HG03135 (cell line): Measurements from ENCODE around the gene TMEM273.

Experiments used
- ATAC-seq: cut with Tn5 transposase; IDR thresholded peaks from one replicate; pipeline ENCODE4 v1.9.1; 2021; ENCODE audit warnings: mild to moderate bottlenecking, moderate library complexity; ENCODE audit not compliant: unreplicated experiment

The TMEM273 gene

GRCh38 chr10:49165821-49166483, 22.2 kb downstream of the TMEM273 start:
- no peak for ATAC-seq

GRCh38 chr10:49165259-49165658, 22.9 kb downstream of the TMEM273 start:
- no peak for ATAC-seq

GRCh38 chr10:49164559-49165188, 23.5 kb downstream of the TMEM273 start:
- peak; percentile 74 for ATAC-seq

- ATAC-seq: no peak
These were observed 24.4 kb downstream of the TMEM273 start for GRCh38 chr10:49163741-49164140.

- no peak for ATAC-seq
These were observed 25.4 kb downstream of the TMEM273 start for GRCh38 chr10:49162761-49163310.

- ATAC-seq: no peak
These were observed 26.1 kb downstream of the TMEM273 start for GRCh38 chr10:49162063-49162462.

GRCh38 chr10:49161411-49161997, 26.7 kb downstream of the TMEM273 start:
- ATAC-seq: no peak

- no peak for ATAC-seq
These were observed 27.4 kb downstream of the TMEM273 start for GRCh38 chr10:49160814-49161213.

- no peak for ATAC-seq
These were observed 28.1 kb downstream of the TMEM273 start for GRCh38 chr10:49160110-49160509.

GRCh38 chr10:49158915-49159314, 29.3 kb downstream of the TMEM273 start:
- no peak for ATAC-seq

- no peak for ATAC-seq
These were observed 29.8 kb downstream of the TMEM273 start for GRCh38 chr10:49158404-49158803.

- no peak for ATAC-seq
These were observed 31.0 kb downstream of the TMEM273 start for GRCh38 chr10:49157229-49157628.

- ATAC-seq: no peak
These were observed 33.5 kb downstream of the TMEM273 start for GRCh38 chr10:49154641-49155040.

GRCh38 chr10:49153971-49154370, 34.2 kb downstream of the TMEM273 start:
- no peak for ATAC-seq

- ATAC-seq: no peak
These were observed 35.1 kb downstream of the TMEM273 start for GRCh38 chr10:49153115-49153514.

- ATAC-seq: no peak
These were observed 35.5 kb downstream of the TMEM273 start for GRCh38 chr10:49152663-49153062.

GRCh38 chr10:49152037-49152436, 36.2 kb downstream of the TMEM273 start:
- ATAC-seq: no peak

- ATAC-seq: no peak
These were observed 36.7 kb downstream of the TMEM273 start for GRCh38 chr10:49151481-49151880.

GRCh38 chr10:49151025-49151445, 37.2 kb downstream of the TMEM273 start:
- no peak for ATAC-seq

- no peak for ATAC-seq
These were observed 37.8 kb downstream of the TMEM273 start for GRCh38 chr10:49150426-49150825.

GRCh38 chr10:49149881-49150280, 38.3 kb downstream of the TMEM273 start:
- no peak for ATAC-seq
